Measurements from ENCODE around the gene RNF215.
A peak's percentile ranks its signal among the peaks of the same experiment; 100 is the strongest.
"Not testable (repeated sequence)": the region's sequence is repeated elsewhere in the genome, so short reads cannot be mapped to it uniquely, and the experiment has no call there.

Gene RNF215

DNA sequence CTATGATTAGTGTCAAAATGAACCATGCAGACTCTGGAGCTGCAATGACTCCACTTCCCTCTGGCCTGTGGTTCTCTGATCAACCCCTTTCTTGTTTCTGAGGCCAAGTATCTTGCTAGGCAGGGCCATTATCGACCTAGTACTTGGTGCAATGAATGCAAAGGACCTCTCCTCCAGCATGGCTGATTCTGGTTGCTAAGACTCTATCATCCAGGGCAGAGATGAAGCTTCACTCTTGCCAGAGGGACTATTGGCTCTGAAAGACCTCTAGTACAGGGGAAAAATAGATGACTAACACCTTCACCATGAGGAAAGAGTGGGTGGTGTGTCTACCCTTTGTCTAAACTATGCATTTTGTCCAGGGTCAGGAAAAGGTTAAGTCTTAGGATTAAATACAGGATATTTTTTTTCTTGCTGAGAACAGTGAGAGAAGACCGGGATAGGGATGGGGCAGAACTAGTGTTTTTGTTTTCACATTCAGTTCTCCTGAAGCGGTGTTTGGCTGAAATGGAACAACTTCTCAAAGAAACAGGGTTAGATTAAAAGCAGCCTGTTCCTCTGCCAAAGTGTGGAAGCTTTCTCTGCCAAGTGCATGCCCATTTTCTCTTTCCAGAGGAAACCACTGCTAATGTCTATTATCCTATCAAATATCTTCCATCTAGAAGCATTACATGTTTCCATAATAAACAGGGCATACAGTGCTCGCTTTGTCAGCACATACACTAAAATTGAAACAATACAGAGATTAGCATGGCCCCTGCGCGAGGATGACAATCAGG, 33.3 kb upstream of the RNF215 start:
- DNase-seq = no peak

DNA sequence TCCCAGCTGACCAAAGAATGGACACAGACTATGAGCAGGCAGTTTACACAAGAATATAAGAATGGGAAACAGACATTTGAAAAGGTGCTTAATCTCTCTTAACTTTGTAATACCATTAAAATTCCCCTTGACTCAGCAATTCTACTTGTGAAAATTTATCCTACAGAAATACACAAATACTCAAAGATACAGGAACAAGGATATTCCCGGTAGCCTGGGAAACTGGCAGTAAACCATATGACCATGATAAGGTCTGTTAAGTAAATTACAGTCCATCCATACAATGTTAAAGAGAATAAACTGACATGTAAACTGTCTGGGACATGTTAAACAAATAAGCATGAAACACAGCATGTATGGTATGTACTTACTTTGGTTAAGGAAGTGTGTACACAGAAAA, 29.6 kb upstream of the RNF215 start:
- no peak for DNase-seq

DNA sequence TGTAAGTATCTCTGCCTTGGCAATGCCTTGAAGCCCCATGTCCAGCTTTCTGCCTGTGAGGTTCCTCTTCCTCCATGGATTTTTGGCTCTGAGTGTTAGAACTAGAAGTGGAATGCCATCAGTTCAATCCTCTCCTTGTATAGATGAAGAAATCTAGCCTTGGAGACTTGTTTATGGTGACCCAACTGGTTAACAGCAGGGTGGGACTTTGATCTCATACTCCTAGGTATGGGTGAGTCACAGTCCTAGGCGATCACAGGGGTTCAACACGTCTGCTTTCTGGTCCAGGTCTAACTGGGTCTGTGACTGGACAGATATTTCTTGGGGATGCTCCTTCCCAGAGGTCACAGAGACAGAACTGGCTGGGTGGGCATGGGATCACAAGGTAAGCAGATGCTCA, 29.2 kb upstream of the RNF215 start:
- DNase-seq = no peak

DNA sequence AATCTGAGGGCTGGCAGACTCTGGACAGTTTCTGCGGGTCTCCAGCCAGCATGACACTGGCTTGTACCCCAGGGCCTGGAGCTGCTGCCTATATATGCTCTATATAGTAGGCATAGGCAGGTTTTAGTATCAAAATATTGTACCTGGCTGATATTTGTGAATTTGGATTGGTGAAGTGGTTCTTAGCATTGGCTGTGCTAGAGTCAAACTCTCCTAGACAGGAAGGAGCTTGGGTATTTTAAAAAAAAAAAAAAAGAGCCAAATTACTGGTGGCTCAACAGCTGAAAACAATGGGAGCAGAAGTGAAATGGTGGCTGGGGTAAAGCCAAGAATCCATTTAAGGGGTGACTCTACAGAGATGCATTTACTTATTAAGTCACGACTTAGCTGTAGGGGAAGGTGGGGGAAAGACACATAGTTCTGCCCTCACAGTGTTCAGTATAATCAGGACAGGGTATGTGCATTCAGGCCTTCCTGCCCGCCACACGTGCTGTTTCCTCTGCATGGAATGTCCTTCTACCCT, 27.4 kb upstream of the RNF215 start:
- no peak for DNase-seq

DNA sequence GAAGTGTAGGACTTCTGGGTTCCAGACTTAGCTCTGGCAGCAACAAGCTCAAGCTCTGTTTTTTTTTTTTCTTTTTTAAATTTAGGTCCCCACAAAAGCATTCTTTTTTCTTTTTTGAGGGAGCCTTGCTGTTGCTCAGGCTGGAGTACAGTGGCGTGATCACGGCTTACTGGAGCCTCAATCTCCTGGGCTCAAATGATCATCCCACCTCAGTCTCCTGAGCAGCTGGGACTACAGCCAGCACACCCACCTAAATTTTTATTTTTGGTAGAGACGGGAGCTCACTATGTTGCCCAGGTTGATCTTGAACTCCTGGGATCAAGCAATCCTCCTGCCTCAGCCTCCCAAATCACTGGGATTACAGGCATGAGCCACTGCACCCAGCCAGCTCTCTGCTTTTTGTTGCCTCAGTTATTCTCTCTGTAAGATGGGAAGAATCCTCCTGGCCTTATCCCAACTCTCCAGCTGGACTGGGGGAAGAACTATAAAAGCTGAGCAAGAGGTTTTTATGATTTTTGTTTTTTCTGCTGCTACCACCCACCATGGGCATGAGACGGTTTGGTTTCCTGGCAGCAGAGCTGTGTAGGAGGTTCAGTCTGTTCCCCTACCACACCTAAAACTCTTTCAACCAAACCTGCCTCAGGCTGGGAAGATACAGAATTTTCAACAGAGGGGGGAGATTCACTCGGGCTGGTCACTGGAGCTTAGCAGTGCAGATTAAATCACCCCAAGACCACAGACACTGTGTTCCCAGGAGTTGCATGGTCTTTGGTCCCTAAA, 26.7 kb upstream of the RNF215 start:
- no peak for DNase-seq

DNA sequence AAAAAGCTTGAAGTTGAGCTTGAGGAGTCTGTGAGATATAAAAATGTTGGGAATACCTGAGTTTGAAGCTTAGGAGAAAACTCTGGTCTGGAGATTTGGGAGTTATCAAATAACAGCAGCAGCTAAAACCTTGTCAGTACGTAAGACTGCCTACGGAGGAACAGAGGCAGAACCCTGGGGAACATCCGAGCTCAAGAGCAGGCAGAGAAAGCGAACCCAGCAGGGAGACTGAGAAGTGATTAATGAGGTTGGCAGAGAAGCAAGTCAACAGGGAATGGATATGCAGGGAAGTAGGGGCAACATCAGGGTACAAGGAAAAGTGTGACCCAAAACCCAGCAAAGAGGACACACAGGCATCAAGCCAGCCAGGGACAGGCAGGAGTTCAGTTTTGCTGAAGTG, 25.8 kb upstream of the RNF215 start:
- no peak for DNase-seq

DNA sequence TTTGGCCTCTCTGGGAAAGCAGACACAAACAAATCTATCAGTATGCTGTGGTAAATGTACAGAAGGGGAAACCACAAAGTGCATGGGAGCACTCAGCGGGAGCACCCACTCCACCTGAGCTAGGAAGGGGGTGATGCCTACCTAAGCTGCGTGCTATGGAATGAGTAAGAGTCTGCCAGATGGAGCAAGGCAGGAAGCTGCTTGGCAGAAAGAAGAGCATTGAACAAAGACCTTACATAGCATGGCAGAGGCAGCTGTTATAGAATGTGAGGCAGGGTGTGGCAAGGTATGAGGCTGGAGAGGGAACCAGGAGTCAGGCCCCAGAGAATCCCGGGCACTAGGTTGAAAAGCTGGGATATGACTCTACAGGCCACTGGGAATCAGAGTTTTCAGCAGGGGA, 24.6 kb upstream of the RNF215 start:
- no peak for DNase-seq

DNA sequence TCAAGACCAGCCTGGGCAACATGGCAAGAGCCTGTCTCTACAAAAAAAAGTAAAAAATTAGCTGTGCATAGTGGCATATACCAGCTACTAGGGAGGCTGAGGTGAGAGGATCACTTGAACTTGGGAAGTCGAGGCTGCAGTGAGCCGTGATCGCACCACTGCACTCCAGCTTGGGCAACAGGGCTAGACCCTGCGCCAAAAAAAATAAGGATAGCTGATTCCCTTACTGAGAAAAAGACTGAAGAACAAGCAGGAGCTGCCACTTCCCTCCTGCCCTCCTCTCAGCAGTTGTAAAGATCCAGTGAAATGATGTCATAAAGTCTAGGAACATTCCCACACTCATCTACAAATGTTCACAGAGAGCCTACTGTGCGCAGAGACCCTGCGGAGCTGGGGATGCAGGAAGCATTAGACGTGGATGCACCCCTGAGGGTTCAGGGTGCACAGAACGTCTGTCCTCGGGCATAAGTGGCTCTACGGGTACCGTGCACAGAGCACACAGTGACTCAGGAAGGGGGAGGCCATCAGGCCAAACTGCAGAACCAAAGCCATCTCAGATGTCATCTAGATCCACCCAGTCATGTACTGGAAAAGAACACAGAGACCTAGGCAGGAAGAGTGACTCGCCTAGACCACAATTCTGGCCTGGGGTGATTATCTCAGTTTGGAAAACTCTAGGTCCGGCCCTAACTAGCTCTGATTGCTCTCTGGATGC, 21.3 kb upstream of the RNF215 start:
- DNase-seq = no peak

DNA sequence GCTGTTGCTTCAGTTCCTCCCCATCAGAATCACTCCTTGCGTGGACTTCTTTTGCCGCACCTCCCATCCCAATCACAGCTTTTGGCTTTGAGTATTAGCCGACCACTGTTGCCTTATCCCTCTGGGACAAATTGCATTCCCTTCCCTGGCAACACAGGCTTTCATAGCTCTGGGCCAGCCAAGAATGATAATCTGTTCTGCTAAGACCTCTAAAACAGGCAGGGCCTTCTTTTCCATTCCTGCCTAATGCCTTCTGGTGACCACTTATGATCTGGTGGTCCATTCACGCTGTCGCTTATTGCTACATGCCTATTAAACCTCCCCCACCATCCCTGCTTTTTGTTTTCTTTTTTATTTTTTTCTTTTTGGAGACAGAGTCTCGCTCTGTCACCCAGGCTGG, 19.2 kb upstream of the RNF215 start:
- DNase-seq = no peak

DNA sequence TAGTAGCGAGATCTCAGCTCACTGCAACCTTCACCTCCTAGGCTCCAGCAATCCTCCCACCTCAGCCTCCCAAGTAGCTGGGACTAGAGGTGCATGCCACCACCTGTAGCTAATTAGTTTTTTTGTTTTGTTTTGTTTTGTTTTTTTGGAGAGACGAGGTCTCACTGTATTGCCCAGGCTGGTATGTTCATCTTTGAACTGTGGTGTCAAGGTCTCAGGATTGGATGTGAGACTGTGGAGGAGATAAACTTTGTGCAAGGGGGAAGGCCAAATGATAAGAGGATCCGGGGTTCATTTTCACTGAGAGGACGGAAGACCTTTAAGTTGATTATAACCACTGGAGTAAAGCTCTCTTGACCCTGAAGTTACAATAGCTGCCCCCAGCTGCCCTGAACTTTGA, 18.5 kb upstream of the RNF215 start:
- no peak for DNase-seq

DNA sequence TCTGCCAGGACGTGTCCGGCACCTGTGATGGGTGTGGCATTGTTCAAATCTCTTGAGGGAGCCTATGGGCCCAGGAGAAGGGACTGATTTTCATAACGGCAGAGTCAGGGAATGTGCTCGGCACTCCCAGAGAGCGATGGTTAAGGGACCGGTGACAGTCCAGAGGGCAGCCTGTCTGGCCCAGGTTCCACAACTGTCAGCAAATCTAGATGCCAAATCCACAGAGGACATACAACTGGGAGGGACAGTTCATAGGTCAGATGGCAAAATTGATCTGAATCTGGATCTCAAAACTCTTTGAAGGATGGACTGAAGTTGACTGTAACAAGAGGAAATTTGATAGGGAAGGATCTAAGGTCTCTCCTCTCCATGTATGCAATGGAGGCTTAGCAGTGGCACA, 17.1 kb upstream of the RNF215 start:
- DNase-seq = no peak

DNA sequence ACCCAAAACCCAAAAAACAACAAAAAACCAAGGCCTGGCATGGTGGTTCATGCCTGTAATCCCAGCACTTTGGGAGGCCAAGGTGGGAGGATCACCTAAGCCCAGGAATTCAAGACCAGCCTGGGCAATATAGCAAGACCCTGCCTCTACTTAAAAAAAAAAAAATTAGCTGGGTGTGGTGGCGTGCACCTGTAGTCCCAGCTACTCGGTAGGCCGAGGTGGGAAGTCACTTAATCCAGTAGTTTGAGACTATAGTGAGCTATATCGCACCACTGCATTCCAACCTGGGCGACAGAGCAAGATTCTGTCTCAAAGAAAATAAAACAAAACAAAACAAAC, 15.5 kb upstream of the RNF215 start:
- DNase-seq = not testable (repeated sequence)

DNA sequence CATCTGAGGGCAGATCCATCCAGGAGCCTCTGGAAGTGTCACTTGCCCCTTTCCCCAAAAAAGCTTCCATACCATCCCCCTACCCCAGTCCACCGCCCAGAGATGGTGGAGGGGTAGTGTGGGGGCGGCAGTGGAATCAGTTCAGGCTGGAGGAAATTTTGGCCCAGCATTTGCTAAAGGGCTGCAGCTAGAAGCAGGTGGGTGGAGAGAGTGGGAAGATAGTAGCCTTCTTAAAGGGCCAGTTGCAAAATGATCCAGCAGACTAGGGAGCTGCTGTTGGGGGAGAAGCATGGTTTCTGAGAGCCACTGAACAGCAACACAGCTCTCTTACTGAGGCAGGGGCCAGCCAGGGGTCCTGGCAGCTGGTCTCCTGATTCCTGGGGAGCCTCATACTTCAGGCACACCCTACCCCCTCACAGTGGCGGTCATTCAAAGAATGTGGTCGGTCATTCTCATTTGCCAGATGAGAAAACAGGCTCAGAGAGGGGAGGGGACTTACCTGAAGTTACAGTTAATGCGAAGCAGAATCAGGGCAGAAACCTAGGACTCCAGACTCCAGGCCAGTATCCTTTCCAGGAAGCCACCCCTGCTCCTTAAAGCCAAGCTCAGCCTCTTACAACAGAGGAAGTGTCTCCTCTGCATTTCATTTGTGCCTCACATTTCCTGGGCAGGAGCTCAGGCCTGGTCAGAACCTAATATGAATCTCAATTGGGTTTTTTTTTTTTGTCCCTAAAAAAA, 15.0 kb upstream of the RNF215 start:
- no peak for DNase-seq

DNA sequence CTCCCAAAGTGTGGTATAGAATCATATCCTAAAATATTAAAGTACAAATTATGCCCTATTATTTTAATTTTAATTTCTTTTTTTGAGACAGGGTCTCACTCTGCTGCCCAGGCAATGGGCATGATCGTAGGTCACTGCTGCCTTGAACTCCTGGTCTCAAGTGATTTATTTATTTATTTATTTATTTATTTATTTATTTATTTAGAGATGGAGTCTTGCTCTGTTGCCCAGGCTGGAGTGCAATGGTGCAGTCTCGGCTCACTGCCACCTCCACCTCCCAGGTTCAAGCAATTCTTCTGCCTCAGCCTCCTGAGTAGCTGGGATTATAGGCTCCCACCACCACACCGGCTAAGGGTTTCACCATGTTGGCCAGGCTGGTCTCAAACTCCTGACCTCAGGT, 13.8 kb upstream of the RNF215 start:
- DNase-seq = not testable (repeated sequence)

DNA sequence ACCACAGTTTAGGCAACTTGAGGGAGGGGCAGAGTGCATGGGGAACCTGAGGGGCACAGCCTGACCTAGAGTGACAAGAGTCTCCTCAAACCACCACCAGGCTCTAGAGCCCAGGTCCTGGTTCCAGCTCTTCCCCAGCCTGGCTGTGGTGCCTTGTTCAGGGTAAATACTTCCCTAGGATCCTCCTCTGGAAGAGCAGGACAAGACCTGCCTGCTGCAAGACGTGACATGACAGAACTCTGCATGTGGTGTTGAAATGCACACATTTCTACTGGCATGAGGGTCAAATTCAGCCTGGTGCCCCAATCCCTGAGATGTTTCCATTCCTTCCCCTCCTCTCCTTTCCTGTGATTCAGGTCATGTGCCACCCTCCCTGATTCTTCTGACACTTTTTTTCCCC, 12.9 kb upstream of the RNF215 start:
- no peak for DNase-seq

DNA sequence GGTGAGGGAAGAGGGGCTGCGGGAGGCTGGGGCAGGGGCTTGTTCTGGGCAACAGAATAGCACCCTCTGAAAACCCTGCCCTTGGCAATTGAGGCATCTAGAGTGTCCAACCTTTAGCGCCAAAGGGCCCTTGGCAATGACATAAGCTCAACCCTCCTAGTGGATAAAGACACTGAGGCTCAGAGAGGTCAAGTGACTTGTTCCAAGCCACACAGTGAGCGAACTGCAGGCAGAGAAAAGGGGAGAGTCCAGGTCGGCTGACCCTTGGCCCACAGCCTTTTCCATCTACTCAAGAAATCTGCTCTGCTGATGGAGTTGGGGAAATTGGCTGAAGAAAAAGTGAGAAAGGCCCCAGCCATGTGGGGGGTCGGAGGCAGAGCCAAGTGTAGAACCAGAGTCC, 12.5 kb upstream of the RNF215 start:
- DNase-seq = no peak

DNA sequence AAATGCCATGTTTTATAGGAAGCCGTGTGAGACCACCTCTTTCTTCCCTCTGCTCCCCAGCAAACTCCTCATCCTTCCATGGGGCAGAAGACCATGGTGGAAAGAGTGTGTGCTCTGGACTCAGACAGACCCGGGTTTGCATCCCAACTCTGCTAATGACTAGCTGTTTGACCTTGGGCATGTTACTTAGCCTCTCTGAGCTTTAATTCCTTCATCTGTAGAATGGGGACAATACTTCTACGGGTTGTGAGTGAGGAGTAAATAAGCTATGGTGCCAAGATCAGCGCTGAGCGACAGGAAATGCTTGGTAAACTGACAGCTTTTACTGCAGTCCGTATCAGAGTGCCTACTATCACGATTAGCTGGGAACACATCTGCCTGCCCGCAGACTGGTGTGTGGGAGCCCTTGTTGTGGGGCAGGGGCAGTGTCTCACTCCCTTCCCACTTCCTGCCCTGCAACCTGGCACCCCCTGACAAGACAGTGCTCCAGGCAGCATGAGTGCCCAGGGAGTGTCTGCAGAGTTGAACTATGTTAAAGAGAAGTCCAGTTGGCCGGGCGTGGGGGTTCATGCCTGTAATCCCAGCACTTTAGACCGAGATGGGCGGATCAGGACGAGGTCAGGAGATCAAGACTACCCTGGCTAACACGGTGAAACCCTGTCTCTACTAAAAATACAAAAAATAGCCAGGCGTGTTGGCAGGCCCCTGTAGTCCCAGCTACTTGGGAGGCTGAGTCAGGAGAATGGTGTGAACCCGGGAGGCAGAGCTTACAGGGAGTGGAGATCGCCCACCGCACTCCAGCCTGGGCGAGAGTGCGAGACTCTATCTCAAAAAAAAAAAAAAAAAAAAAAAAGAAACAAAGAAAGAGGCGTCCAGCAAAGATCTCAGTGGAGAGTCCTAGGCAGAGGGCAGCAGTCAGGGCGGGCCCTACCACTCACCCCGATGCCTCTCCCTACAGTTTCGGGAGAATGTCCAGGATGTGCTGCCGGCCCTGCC, 11.8 kb upstream of the RNF215 start:
- no peak for DNase-seq

DNA sequence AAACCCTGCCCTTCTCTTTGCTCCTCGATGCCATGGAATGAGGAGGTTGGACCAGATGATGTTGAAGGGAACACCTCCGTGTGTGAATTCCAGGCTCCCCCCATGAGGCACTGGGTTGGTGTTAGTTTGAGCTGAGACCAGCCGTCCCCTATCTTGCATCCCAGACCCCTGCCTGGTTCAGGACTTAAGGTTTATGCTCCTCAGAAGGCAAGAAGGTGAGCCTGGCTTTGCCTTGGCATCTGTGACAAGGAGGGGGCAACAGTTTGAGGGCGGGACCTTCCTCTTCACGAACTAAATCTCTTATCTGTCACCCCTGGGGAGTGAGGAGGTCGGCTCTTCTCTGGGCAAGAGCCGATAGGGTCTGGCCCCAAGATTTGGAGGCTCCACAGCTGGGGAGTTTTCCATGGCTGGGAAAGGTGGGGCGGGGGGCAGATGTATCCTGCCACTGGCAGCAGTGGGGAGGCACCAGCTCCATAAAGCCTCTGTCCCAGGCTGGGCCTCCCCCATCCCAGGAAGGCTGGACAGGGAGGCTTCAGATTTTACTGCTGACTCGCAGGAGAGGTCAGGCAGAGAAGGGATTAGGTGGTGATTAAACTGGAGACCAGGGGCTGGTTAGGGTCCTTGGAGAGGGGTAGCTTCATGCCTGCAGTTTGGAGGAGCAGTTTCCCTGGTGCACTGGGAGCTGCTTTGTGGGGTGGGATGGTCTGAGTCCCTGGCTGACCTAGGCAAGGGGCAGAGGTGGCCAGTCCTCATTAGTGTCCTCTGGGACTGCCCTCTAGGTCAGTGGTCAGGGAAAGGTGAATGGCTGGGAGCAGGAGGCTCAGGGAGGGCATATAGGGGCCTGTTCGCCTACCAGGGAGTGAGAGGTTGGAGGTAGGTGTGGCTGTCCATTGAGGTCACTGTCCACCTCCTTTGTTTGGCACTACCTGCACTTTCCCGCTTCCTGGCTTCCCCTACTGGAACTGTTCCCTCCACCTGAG, 10.7 kb upstream of the RNF215 start:
- no peak for DNase-seq

DNA sequence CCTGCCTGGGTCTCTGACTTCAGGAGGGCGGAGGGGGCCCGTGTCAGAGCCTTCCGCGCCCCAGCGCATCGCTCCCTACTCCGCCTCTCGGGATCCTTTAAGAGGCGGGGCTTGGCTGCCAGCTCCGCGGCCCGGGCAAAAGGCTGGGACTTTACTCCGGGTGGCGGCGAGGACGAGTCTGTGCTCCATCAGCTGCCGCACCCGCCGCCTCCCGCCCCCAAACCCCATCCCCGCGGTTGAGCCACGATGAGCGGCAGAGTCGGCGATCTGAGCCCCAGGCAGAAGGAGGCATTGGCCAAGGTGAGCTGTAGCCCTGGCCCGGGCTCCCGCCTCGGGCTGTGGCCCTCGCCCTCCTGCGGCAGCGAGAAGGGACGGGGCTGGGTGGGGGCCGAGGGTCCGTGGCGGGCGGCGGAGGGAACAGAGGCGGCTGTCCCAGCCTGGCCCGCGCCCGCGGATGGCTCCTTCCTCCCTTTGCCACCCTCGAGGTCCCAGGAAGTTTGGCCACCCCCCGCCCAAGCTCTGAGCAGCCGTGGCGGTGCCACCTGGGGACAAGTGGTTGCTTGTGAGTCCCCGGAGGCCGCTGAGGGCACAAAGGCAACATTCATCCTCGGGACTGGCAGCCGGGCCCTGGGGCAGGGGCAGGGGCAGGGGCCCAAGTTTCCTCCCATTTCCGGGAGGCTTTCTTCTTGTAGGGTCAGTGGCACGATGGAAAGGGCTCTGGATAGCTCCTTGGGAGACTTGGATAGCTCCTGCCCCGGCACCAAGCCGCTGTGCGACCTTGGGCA, 9.9 kb upstream of the RNF215 start, which contains the start of gene SEC14L2:
Gene SEC14L2, plus strand, starts transcription at position 148 of the 785 bp plus-strand sequence. Its CDS starts 99 bp downstream, at position 247.
- DNase-seq = peak; percentile 32
